HepG2 (cell line): ENCODE measurements around the gene RNF114. TPM values are rescaled to one million over a fixed set of nuclear protein-coding genes. Genes with fewer than 3 reads are reported as not detected.

Experiments
- ARNT2 ChIP-seq: sonication (generic); formaldehyde crosslinking; IDR thresholded peaks from 2 replicates; pipeline ENCODE4 v1.8.0; 2022; ENCODE audit warnings: mild to moderate bottlenecking, low read depth, missing genetic modification reagents, moderate library complexity
- CAMTA2 ChIP-seq: sonication (generic); formaldehyde crosslinking; IDR thresholded peaks from 2 replicates; pipeline ENCODE4 v1.4.0; 2020; ENCODE audit warnings: mild to moderate bottlenecking, missing genetic modification reagents, borderline replicate concordance
- CBX1 ChIP-seq: IDR thresholded peaks from one replicate; pipeline ENCODE4 v1.6.1; 2016; ENCODE audit warnings: antibody characterized with exemption, low read depth
- GPN1 ChIP-seq: sonication (generic); formaldehyde crosslinking; IDR thresholded peaks from 2 replicates; pipeline ENCODE4 v1.5.1; 2020; ENCODE audit warnings: missing genetic modification reagents, borderline replicate concordance
- HDAC2 ChIP-seq: sonication (generic); formaldehyde crosslinking; IDR thresholded peaks from 2 replicates; pipeline ENCODE4 v1.4.0; 2020; ENCODE audit warnings: missing genetic modification reagents
- ISL2 ChIP-seq: sonication (generic); formaldehyde crosslinking; IDR thresholded peaks from 2 replicates; pipeline ENCODE4 v1.5.0; 2020; ENCODE audit warnings: missing genetic modification reagents
- KLF9 ChIP-seq: IDR thresholded peaks from 2 replicates; pipeline ENCODE4 v1.6.1; 2016; ENCODE audit warnings: low read depth
- MEF2D ChIP-seq: sonication (generic); formaldehyde crosslinking; IDR thresholded peaks from 2 replicates; pipeline ENCODE4 v1.5.1; 2020; ENCODE audit warnings: mild to moderate bottlenecking, missing genetic modification reagents
- MYC ChIP-seq: sonication (generic); formaldehyde crosslinking; IDR thresholded peaks from 2 replicates; pipeline ENCODE4 v1.9.0; 2021; ENCODE audit warnings: missing genetic modification reagents, borderline replicate concordance
- NR2F2 ChIP-seq: IDR thresholded peaks from 2 replicates; pipeline ENCODE4 v1.6.1; 2012; ENCODE audit warnings: low read depth, inconsistent platforms, borderline replicate concordance
- PAWR ChIP-seq: sonication (generic); formaldehyde crosslinking; IDR thresholded peaks from 2 replicates; pipeline ENCODE4 v1.4.0; 2020; ENCODE audit warnings: missing genetic modification reagents, mild to moderate bottlenecking, borderline replicate concordance
- RFX1 ChIP-seq: fragments of 450-650 bp; IDR thresholded peaks from 2 replicates; pipeline ENCODE4 v1.6.1; 2017
- SCMH1 ChIP-seq: sonication (generic); formaldehyde crosslinking; IDR thresholded peaks from 2 replicates; pipeline ENCODE4 v1.9.0; 2021; ENCODE audit warnings: missing genetic modification reagents, mild to moderate bottlenecking, borderline replicate concordance
- SP1 ChIP-seq, 2 experiments: fragments of 450-650 bp in 1 of 2; sonication (generic) in 1 of 2; formaldehyde crosslinking in 1 of 2; IDR thresholded peaks; 2 replicates each; pipeline versions ENCODE4 v1.4.0 to v1.6.1; 2016 to 2020; ENCODE audit warnings: missing genetic modification reagents in 1 of 2
- YEATS2 ChIP-seq: sonication (generic); formaldehyde crosslinking; IDR thresholded peaks from 2 replicates; pipeline ENCODE4 v1.4.0; 2020; ENCODE audit warnings: missing genetic modification reagents, borderline replicate concordance
- ZFP36L2 ChIP-seq: sonication (generic); formaldehyde crosslinking; IDR thresholded peaks from 2 replicates; pipeline ENCODE4 v1.4.0; 2020; ENCODE audit warnings: missing genetic modification reagents
- ZHX1 ChIP-seq: sonication (generic); formaldehyde crosslinking; IDR thresholded peaks from 2 replicates; pipeline ENCODE4 v1.8.1; 2022; ENCODE audit warnings: low read depth, mild to moderate bottlenecking, missing genetic modification reagents
- ZNF446 ChIP-seq: sonication (generic); formaldehyde crosslinking; IDR thresholded peaks from 2 replicates; pipeline ENCODE4 v1.5.0; 2020; ENCODE audit warnings: mild to moderate bottlenecking, missing genetic modification reagents
- ZNF619 ChIP-seq: sonication (generic); formaldehyde crosslinking; IDR thresholded peaks from 2 replicates; pipeline ENCODE4 v1.4.0; 2020; ENCODE audit warnings: mild to moderate bottlenecking, missing genetic modification reagents
- ZNF674 ChIP-seq: sonication (generic); formaldehyde crosslinking; IDR thresholded peaks from 2 replicates; pipeline ENCODE4 v1.5.0; 2020; ENCODE audit warnings: low read depth, mild to moderate bottlenecking, missing genetic modification reagents
- ZNF713 ChIP-seq: sonication (generic); formaldehyde crosslinking; IDR thresholded peaks from 2 replicates; pipeline ENCODE4 v1.4.0; 2020; ENCODE audit warnings: mild to moderate bottlenecking, missing genetic modification reagents
- ZNF781 ChIP-seq: sonication (generic); formaldehyde crosslinking; IDR thresholded peaks from 2 replicates; pipeline ENCODE4 v1.5.1; 2020; ENCODE audit warnings: borderline replicate concordance, mild to moderate bottlenecking, missing genetic modification reagents; ENCODE audit errors: not compliant biosample characterization
- ZNF782 ChIP-seq: sonication (generic); formaldehyde crosslinking; IDR thresholded peaks from 2 replicates; pipeline ENCODE4 v1.4.0; 2020; ENCODE audit warnings: missing genetic modification reagents, mild to moderate bottlenecking, borderline replicate concordance
- polyA plus RNA-seq, 8 experiments: library from polyadenylated mRNA; depleted of rRNA in 3 of 8; stranded (reverse) in 7 of 8; unstranded in 1 of 8; fragments of >200 nt; fragmentation: Illumina TruSeq in 4 of 8; extraction: Trizol in 4 of 8; gene quantifications; 2 replicates each; pipeline versions ENCODE4 v1.2.1 to v1.2.3, GENCODE V29; 2011 to 2016; ENCODE audit warnings: low read depth in 4 of 8, missing spikeins in 1 of 8, mixed read lengths in 1 of 8; ENCODE audit not compliant: insufficient read depth in 1 of 8
- total RNA-seq, 5 experiments: library from RNA; depleted of rRNA; stranded (reverse); fragments of >200 nt; fragmentation: Illumina TruSeq; extraction: Trizol; gene quantifications; 2 replicates each; pipeline ENCODE4 v1.2.3, GENCODE V29; 2016; ENCODE audit warnings: low read depth in 1 of 5
- TF ChIP-seq, protein P1 (sequence below): sonication (generic); formaldehyde crosslinking; IDR thresholded peaks from 2 replicates; pipeline ENCODE4 v1.4.0; 2020; ENCODE audit warnings: missing genetic modification reagents
- TF ChIP-seq, protein P2 (sequence below): sonication (generic); formaldehyde crosslinking; IDR thresholded peaks from 2 replicates; pipeline ENCODE4 v1.4.0; 2020; ENCODE audit warnings: mild to moderate bottlenecking, missing genetic modification reagents

Gene RNF114
- total and polyA plus RNA-seq, 2 of the 13 experiments (the other 11 are each of a cell fraction or from before 2014, with no cell fraction given): 119 to 126 TPM

DNA sequence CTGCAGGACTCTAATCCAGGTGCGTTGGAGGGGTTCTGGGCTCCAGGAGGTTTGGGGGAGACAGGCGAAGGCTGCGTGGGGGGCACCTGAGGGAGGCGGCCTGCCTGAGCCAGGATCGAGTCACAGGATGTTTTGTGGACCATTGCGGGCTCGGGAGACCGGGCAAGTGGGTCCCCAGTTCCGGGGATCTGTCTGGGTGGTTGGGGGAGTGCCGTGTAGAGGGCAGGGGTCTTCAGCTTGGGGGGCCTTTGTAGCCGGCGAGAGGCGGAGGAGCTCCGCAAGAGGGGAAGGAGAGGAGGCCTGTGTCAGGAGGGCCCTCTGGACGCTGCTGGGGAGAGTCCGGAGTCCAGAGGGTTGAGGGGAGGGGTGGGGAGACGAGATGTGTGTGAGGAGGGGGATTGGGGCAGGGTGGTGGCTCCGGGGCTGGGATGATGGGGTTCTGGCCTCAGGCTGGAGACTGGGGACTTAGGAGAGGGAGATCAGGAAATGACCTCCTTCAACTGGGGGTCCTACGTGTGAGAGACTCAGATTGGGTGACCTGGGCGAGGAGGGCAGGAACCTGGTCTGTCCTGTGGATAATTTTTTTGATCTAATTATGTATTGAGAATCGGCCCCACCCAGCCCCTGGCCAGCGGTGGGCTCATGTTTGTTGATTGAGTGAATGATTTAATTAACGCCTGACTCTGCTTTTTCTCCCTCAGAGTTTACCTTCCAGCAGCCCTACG is 47.1 kb downstream of the RNF114 start (continued):
- TF ChIP-seq PAWR (CRISPR knock-in tag) (no peak), ZFP36L2 (no peak), SCMH1 (CRISPR knock-in tag) (no peak), ZHX1 (no peak), ZNF619 (CRISPR knock-in tag) (peak; percentile 21; the same call in 1 of the 2 replicates), CBX1 (no peak), NR2F2 (peak; percentile 51; the same call in 1 of the 2 replicates), ISL2 (CRISPR knock-in tag) (no peak), SP1 (IDR thresholded peaks at IDR 0.05) (no peak), SP1 (CRISPR knock-in tag; IDR thresholded peaks at IDR 0.05) (no peak), HDAC2 (CRISPR knock-in tag) (no peak), ZNF782 (CRISPR knock-in tag) (no peak), MYC (CRISPR knock-in tag) (no peak), ZNF781 (no peak), KLF9 (no peak), RFX1 (no peak), CAMTA2 (0 out of 2 replicates have a peak, but pooled peaks have one; percentile 90), ZNF446 (CRISPR knock-in tag) (no peak), YEATS2 (no peak), ZNF713 (no peak), ZNF674 (CRISPR knock-in tag) (no peak), MEF2D (0 out of 2 replicates have a peak, but pooled peaks have one; percentile 82), GPN1 (CRISPR knock-in tag) (no peak), ARNT2 (CRISPR knock-in tag) (no peak)
- TF ChIP-seq, protein P1, sequence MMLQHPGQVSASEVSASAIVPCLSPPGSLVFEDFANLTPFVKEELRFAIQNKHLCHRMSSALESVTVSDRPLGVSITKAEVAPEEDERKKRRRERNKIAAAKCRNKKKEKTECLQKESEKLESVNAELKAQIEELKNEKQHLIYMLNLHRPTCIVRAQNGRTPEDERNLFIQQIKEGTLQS: no peak
- TF ChIP-seq, protein P2, sequence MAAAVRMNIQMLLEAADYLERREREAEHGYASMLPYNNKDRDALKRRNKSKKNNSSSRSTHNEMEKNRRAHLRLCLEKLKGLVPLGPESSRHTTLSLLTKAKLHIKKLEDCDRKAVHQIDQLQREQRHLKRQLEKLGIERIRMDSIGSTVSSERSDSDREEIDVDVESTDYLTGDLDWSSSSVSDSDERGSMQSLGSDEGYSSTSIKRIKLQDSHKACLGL (CRISPR knock-in tag): no peak
